GM12878 (cell line): ENCODE measurements around the gene FTL. TPM values are rescaled to one million over a fixed set of nuclear protein-coding genes. Genes with fewer than 3 reads are reported as not detected.

Experiments used
- EP300 ChIP-seq, 2 experiments: fragments of 150-350 bp in 1 of 2; IDR thresholded peaks; 2 replicates each; pipeline ENCODE4 v1.6.1; 2011 to 2012; ENCODE audit warnings: low read depth in 2 of 2, low read length in 2 of 2, borderline replicate concordance in 1 of 2, improper control_type of control experiment in 1 of 2, inconsistent platforms in 1 of 2; ENCODE audit not compliant: control insufficient read depth in 1 of 2
- FOXM1 ChIP-seq: IDR thresholded peaks from 2 replicates; pipeline ENCODE4 v1.6.1; 2012; ENCODE audit warnings: low read depth, mild to moderate bottlenecking, inconsistent platforms, low read length, moderate library complexity
- GABPA ChIP-seq: IDR thresholded peaks from 2 replicates; pipeline ENCODE4 v1.6.1; 2014; ENCODE audit warnings: antibody characterized with exemption, low read depth, mild to moderate bottlenecking, inconsistent platforms
- HDAC6 ChIP-seq: fragments of 200-600 bp; sonication (generic); IDR thresholded peaks from one replicate; pipeline ENCODE4 v1.8.0; 2017; ENCODE audit warnings: antibody characterized with exemption; ENCODE audit not compliant: unreplicated experiment
- HDGF ChIP-seq: fragments of 450-650 bp; IDR thresholded peaks from 2 replicates; pipeline ENCODE4 v1.6.1; 2016; ENCODE audit warnings: antibody characterized with exemption
- IKZF1 ChIP-seq: fragments of 450-650 bp; conservative IDR thresholded peaks from 2 replicates; pipeline ENCODE4 v1.6.1; 2017; ENCODE audit warnings: antibody characterized with exemption, mild to moderate bottlenecking
- IKZF2 ChIP-seq, 2 experiments: fragments of 450-650 bp; IDR thresholded peaks; 2 replicates each; pipeline ENCODE4 v1.6.1; 2017; ENCODE audit warnings: mild to moderate bottlenecking in 2 of 2, moderate library complexity in 2 of 2
- NRF1 ChIP-seq: conservative IDR thresholded peaks from 2 replicates; pipeline ENCODE4 v1.6.1; 2011; ENCODE audit warnings: mild to moderate bottlenecking, low read depth, low read length, improper control_type of control experiment
- POLR2A ChIP-seq: IDR thresholded peaks from 2 replicates; pipeline ENCODE4 v1.6.1; 2011; ENCODE audit warnings: low read depth, mild to moderate bottlenecking, low read length
- POLR2AphosphoS2 ChIP-seq: IDR thresholded peaks from 2 replicates; pipeline ENCODE4 v1.6.1; 2011; ENCODE audit warnings: low read depth, mild to moderate bottlenecking, low read length, improper control_type of control experiment, moderate library complexity
- RB1 ChIP-seq: fragments of 450-650 bp; formaldehyde crosslinking; IDR thresholded peaks from 2 replicates; pipeline ENCODE4 v1.6.1; 2017; ENCODE audit warnings: mild to moderate bottlenecking, borderline replicate concordance
- RFX5 ChIP-seq: IDR thresholded peaks from 2 replicates; pipeline ENCODE4 v1.6.1; 2011; ENCODE audit warnings: low read depth, low read length, improper control_type of control experiment
- SIN3A ChIP-seq: IDR thresholded peaks from 2 replicates; pipeline ENCODE4 v1.6.1; 2012; ENCODE audit warnings: low read depth, low read length, improper control_type of control experiment
- STAT1 ChIP-seq: fragments of 450-650 bp; conservative IDR thresholded peaks from 2 replicates; pipeline ENCODE4 v1.6.1; 2014; ENCODE audit warnings: antibody characterized with exemption, mild to moderate bottlenecking
- YBX1 ChIP-seq: fragments of 450-650 bp; IDR thresholded peaks from 2 replicates; pipeline ENCODE4 v1.6.1; 2016; ENCODE audit warnings: antibody characterized with exemption
- ZNF207 ChIP-seq: fragments of 450-650 bp; IDR thresholded peaks from 2 replicates; pipeline ENCODE4 v1.6.1; 2014; ENCODE audit warnings: antibody characterized with exemption, mild to moderate bottlenecking, borderline replicate concordance
- ZNF384 ChIP-seq: IDR thresholded peaks from 2 replicates; pipeline ENCODE4 v1.6.1; 2012; ENCODE audit warnings: low read depth, mild to moderate bottlenecking, low read length, improper control_type of control experiment, borderline replicate concordance
- ZZZ3 ChIP-seq: IDR thresholded peaks from 2 replicates; pipeline ENCODE4 v1.6.1; 2011; ENCODE audit warnings: low read depth; ENCODE audit not compliant: control insufficient read depth, insufficient read length
- polyA plus RNA-seq, 11 experiments: library from polyadenylated mRNA; depleted of rRNA in 4 of 11; unstranded in 6 of 11; stranded (reverse) in 5 of 11; fragments of >200 nt; fragmentation: Nextera tagmentation in 4 of 11; fragmentation: Illumina TruSeq in 1 of 11; extraction: Ambion mirVana in 4 of 11; extraction: Trizol in 1 of 11; gene quantifications; 1 replicate in 1 of 11; 2 replicates in 10 of 11; pipeline versions ENCODE4 v1.2.1 to v1.2.3, GENCODE V29; 2011 to 2016; ENCODE audit warnings: inconsistent platforms in 2 of 11, missing spikeins in 2 of 11, low read depth in 1 of 11
- total RNA-seq, 4 experiments: library from RNA; depleted of rRNA in 3 of 4; stranded (reverse); fragments of >200 nt in 3 of 4; fragmentation: Illumina TruSeq in 1 of 4; extraction: Trizol in 1 of 4; gene quantifications; 2 replicates each; pipeline versions ENCODE4 v1.2.1 to v1.2.3, GENCODE V29; 2013 to 2021
- TF ChIP-seq, protein P1 (sequence below): fragments of 150-350 bp; IDR thresholded peaks from 2 replicates; pipeline ENCODE4 v1.6.1; 2016; ENCODE audit warnings: low read depth, low read length
- TF ChIP-seq, protein P2 (sequence below): IDR thresholded peaks from 2 replicates; pipeline ENCODE4 v1.6.1; 2011; ENCODE audit warnings: borderline replicate concordance, low read depth, mild to moderate bottlenecking, moderate library complexity, mixed read lengths, low read length; ENCODE audit not compliant: insufficient read depth; ENCODE audit errors: extremely low read length
- TF ChIP-seq, protein P3 (sequence below): fragments of 450-650 bp; IDR thresholded peaks from 2 replicates; pipeline ENCODE4 v1.6.1; 2016; ENCODE audit warnings: mild to moderate bottlenecking, moderate library complexity, borderline replicate concordance

The FTL gene
- total and polyA plus RNA-seq, 10 of the 15 experiments (the other 5 are each of a cell fraction or from before 2014, with no cell fraction given): 364 to 8,913 (median 1,595) TPM

GRCh38 chr19:48993175-48994034 is 28.3 kb downstream of the FTL start, which contains the start of the genes GYS1 and RUVBL2 (continued):
- TF ChIP-seq IKZF2 (IDR thresholded peaks at IDR 0.05): peak; percentile 97 to 98
- peak; percentile 69 for TF ChIP-seq POLR2AphosphoS2
- TF ChIP-seq, protein P1, sequence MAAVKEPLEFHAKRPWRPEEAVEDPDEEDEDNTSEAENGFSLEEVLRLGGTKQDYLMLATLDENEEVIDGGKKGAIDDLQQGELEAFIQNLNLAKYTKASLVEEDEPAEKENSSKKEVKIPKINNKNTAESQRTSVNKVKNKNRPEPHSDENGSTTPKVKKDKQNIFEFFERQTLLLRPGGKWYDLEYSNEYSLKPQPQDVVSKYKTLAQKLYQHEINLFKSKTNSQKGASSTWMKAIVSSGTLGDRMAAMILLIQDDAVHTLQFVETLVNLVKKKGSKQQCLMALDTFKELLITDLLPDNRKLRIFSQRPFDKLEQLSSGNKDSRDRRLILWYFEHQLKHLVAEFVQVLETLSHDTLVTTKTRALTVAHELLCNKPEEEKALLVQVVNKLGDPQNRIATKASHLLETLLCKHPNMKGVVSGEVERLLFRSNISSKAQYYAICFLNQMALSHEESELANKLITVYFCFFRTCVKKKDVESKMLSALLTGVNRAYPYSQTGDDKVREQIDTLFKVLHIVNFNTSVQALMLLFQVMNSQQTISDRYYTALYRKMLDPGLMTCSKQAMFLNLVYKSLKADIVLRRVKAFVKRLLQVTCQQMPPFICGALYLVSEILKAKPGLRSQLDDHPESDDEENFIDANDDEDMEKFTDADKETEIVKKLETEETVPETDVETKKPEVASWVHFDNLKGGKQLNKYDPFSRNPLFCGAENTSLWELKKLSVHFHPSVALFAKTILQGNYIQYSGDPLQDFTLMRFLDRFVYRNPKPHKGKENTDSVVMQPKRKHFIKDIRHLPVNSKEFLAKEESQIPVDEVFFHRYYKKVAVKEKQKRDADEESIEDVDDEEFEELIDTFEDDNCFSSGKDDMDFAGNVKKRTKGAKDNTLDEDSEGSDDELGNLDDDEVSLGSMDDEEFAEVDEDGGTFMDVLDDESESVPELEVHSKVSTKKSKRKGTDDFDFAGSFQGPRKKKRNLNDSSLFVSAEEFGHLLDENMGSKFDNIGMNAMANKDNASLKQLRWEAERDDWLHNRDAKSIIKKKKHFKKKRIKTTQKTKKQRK: peak; percentile 57; the same call in 1 of the 2 replicates
- TF ChIP-seq HDAC6: no peak
- TF ChIP-seq NRF1: peak; percentile 25; the same call in 1 of the 2 replicates
- peak; percentile 90 for TF ChIP-seq POLR2A
- TF ChIP-seq RB1: no peak; the same call in 1 of the 2 replicates
- peak; percentile 86; the same call in 1 of the 2 replicates for TF ChIP-seq STAT1
- TF ChIP-seq ZNF384: no peak
- peak; percentile 97 for TF ChIP-seq GABPA
- peak; percentile 95 for TF ChIP-seq IKZF1
- TF ChIP-seq, protein P2, sequence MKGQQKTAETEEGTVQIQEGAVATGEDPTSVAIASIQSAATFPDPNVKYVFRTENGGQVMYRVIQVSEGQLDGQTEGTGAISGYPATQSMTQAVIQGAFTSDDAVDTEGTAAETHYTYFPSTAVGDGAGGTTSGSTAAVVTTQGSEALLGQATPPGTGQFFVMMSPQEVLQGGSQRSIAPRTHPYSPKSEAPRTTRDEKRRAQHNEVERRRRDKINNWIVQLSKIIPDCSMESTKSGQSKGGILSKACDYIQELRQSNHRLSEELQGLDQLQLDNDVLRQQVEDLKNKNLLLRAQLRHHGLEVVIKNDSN: no peak
- peak; percentile 71; the same call in 1 of the 2 replicates for TF ChIP-seq RFX5
- TF ChIP-seq YBX1: no peak
- TF ChIP-seq HDGF: peak; percentile 87
- peak; percentile 87 for TF ChIP-seq SIN3A
- TF ChIP-seq, protein P3, sequence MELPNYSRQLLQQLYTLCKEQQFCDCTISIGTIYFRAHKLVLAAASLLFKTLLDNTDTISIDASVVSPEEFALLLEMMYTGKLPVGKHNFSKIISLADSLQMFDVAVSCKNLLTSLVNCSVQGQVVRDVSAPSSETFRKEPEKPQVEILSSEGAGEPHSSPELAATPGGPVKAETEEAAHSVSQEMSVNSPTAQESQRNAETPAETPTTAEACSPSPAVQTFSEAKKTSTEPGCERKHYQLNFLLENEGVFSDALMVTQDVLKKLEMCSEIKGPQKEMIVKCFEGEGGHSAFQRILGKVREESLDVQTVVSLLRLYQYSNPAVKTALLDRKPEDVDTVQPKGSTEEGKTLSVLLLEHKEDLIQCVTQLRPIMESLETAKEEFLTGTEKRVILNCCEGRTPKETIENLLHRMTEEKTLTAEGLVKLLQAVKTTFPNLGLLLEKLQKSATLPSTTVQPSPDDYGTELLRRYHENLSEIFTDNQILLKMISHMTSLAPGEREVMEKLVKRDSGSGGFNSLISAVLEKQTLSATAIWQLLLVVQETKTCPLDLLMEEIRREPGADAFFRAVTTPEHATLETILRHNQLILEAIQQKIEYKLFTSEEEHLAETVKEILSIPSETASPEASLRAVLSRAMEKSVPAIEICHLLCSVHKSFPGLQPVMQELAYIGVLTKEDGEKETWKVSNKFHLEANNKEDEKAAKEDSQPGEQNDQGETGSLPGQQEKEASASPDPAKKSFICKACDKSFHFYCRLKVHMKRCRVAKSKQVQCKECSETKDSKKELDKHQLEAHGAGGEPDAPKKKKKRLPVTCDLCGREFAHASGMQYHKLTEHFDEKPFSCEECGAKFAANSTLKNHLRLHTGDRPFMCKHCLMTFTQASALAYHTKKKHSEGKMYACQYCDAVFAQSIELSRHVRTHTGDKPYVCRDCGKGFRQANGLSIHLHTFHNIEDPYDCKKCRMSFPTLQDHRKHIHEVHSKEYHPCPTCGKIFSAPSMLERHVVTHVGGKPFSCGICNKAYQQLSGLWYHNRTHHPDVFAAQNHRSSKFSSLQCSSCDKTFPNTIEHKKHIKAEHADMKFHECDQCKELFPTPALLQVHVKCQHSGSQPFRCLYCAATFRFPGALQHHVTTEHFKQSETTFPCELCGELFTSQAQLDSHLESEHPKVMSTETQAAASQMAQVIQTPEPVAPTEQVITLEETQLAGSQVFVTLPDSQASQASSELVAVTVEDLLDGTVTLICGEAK: peak; percentile 95
- peak; percentile 76; the same call in 1 of the 2 replicates for TF ChIP-seq ZNF207
- TF ChIP-seq FOXM1: no peak
- TF ChIP-seq EP300 (IDR thresholded peaks at IDR 0.05; ENCODE audit: borderline replicate concordance in 1 of 2, control insufficient read depth in 1 of 2, low read depth in 2 of 2, low read length in 2 of 2): no peak
- no peak for TF ChIP-seq ZZZ3
